Measurements from ENCODE around the gene MKNK1. TPM values are rescaled to one million over a fixed set of nuclear protein-coding genes. Genes with fewer than 3 reads are reported as not detected.

Gene MKNK1
- total RNA-seq, 1 donor from 2014 or later: 77.6 TPM

GRCh38 chr1:46554236-46554596, 49.9 kb downstream of the MKNK1 start:
- intact Hi-C loops (cut with DNase I): no loop called here
- peaks cover 13% of the 10 kb centered on the region for H3K27me3 ChIP-seq (ENCODE audit: low read depth)
- no peaks in the 10 kb centered on the region for H3K4me1 ChIP-seq
- H3K27ac ChIP-seq: no peak overlapping the region
- TF ChIP-seq, protein P1, sequence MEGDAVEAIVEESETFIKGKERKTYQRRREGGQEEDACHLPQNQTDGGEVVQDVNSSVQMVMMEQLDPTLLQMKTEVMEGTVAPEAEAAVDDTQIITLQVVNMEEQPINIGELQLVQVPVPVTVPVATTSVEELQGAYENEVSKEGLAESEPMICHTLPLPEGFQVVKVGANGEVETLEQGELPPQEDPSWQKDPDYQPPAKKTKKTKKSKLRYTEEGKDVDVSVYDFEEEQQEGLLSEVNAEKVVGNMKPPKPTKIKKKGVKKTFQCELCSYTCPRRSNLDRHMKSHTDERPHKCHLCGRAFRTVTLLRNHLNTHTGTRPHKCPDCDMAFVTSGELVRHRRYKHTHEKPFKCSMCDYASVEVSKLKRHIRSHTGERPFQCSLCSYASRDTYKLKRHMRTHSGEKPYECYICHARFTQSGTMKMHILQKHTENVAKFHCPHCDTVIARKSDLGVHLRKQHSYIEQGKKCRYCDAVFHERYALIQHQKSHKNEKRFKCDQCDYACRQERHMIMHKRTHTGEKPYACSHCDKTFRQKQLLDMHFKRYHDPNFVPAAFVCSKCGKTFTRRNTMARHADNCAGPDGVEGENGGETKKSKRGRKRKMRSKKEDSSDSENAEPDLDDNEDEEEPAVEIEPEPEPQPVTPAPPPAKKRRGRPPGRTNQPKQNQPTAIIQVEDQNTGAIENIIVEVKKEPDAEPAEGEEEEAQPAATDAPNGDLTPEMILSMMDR (IDR thresholded peaks at IDR 0.05): no peak
- DNase-seq (no peak), ATAC-seq (no peak)
- H3K9me3 ChIP-seq: no peaks in the 10 kb centered on the region
- H3K36me3 ChIP-seq: peaks cover 15% of the 10 kb centered on the region
- H3K4me3 ChIP-seq: no peak overlapping the region

GRCh38 chr1:46553506-46553905, 50.6 kb downstream of the MKNK1 start:
- peaks cover 8% of the 10 kb centered on the region for H3K36me3 ChIP-seq
- TF ChIP-seq, protein P1 (IDR thresholded peaks at IDR 0.05): no peak
- no peak overlapping the region for H3K27ac ChIP-seq
- intact Hi-C loops (cut with DNase I): no loop called here
- no peaks in the 10 kb centered on the region for H3K9me3 ChIP-seq
- H3K27me3 ChIP-seq (ENCODE audit: low read depth): peaks cover 13% of the 10 kb centered on the region
- H3K4me1 ChIP-seq: no peaks in the 10 kb centered on the region
- DNase-seq: no peak
- ATAC-seq: no peak
- no peak overlapping the region for H3K4me3 ChIP-seq

GRCh38 chr1:46552357-46553237, 51.5 kb downstream of the MKNK1 start:
- no peaks in the 10 kb centered on the region for H3K4me1 ChIP-seq
- H3K9me3 ChIP-seq: no peaks in the 10 kb centered on the region
- TF ChIP-seq, protein P1 (IDR thresholded peaks at IDR 0.05): no peak
- H3K27ac ChIP-seq: no peak overlapping the region
- H3K27me3 ChIP-seq (ENCODE audit: low read depth): peaks cover 17% of the 10 kb centered on the region
- no peak for ATAC-seq
- no peak overlapping the region for H3K4me3 ChIP-seq
- intact Hi-C loops (cut with DNase I): no loop called here
- no peak for DNase-seq
- H3K36me3 ChIP-seq: no peaks in the 10 kb centered on the region

GRCh38 chr1:46551597-46552095, 52.4 kb downstream of the MKNK1 start, which contains the start of gene KNCN:
Gene KNCN (minus strand): TSS chr1:46551647. CDS start chr1:46551215, 432 bp downstream.
- Histone ChIP-seq H3K4me3 (no peak within 1 kb of the TSS), H3K27ac (no peak within 1 kb of the TSS), H3K9me3 (no peaks in the 10 kb centered on the region), H3K4me1 (no peaks in the 10 kb centered on the region), H3K36me3 (no peaks in the 10 kb centered on the region), H3K27me3 (ENCODE audit: low read depth) (peaks cover 23% of the 10 kb centered on the region)
- no peak for ATAC-seq
- TF ChIP-seq, protein P1 (IDR thresholded peaks at IDR 0.05): no peak
- DNase-seq: no peak
- intact Hi-C loops (cut with DNase I): no loop called here

DNA sequence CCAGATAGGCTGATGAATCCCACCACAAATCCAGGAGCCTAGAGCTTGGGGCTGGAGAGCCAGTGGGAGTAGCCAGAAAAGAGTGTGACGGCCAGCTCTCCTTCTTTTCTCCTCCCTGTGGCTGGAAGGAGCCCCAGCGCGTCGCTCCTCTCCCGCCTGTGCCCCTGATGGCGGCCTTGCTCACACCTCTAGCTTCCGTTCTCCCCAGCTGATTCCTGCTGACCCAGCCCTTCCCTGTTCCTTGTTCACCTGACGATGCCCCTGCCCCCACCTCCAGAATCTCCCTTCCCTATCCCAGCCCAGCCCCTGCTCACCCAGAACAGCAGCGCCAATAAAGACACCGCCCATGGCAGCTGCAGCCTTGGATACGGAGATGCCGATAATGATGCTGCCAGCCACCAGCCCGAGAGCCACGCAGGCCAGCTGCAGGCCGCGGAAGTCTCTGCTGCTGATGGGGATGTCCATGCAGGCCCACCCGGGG, 53.3 kb downstream of the MKNK1 start:
- ATAC-seq: no peak
- TF ChIP-seq, protein P1 (IDR thresholded peaks at IDR 0.05): no peak
- Histone ChIP-seq H3K4me3 (no peak overlapping the region), H3K9me3 (no peaks in the 10 kb centered on the region), H3K27me3 (ENCODE audit: low read depth) (peaks cover 23% of the 10 kb centered on the region), H3K4me1 (no peaks in the 10 kb centered on the region), H3K27ac (no peak overlapping the region), H3K36me3 (no peaks in the 10 kb centered on the region)
- DNase-seq: peak; percentile 18
- intact Hi-C loops (cut with DNase I): no loop called here
